GM13976 (cell line): ENCODE measurements around the gene VDR.

Experiments
- DNase-seq: peaks from one replicate; pipeline ENCODE4 v3.0.0; 2012; ENCODE audit warnings: low spot score
- in situ Hi-C: fragments of 300-500 bp; cut with MboI; formaldehyde crosslinking; loops from one replicate; pipeline ENCODE4 v1.12.0; 2022; ENCODE audit warnings: low sequenced_read_pairs, mixed read lengths, inconsistent platforms; ENCODE audit not compliant: unreplicated experiment
- TF ChIP-seq, protein P1 (sequence below): IDR thresholded peaks from 2 replicates; pipeline ENCODE4 v1.5.1; 2012; ENCODE audit warnings: borderline replicate concordance, mild to moderate bottlenecking; ENCODE audit not compliant: insufficient read depth; ENCODE audit errors: extremely low read depth, missing control alignments, control extremely low read depth

The VDR gene

DNA sequence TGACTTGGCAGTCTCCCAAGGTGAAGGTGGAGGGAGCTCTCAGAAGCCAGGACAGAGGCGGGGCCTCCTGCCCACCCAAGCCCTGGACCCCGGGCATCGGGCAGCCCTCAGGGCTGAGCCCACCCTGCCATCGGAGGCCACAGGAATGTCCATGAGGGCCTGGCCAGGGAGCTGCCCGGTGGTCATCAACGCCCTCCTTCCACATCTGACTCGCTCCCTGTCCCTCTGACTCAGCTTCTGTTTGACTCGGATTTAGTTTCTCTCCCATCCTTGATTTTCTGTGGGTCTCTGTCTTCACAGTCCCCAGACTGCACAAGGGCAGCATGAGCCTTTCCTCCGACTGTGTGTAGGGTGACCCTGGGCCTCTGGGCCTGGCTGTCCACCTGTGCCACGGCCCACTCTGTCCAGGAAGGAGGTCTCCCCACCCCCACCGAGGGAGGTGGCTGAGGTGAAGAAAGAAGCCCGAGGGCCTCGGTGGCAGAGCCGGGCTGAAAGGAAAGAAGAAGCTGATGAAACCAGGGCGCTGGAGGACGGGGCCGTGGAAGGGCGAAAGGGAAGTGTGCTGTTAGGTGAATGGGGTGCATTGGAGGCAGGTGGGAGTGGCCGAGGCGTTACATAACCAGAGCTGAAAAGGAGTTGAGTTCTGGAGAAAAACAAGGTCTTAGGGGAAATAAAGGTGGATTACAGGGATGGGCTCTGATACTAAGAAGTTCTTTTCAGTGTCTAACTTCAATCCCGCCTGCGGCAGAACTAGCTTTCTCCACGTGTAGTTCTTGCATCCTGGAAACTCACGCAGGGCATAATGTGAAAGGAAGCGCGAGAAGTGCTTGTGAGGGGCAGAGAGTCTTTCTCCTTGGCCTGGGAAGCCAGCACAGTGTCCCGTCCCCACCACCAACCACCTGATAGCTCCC lies 41.9 kb upstream of the VDR start:
- in situ Hi-C loops = no loop called here
- DNase-seq = peak; percentile 40
- TF ChIP-seq, protein P1, sequence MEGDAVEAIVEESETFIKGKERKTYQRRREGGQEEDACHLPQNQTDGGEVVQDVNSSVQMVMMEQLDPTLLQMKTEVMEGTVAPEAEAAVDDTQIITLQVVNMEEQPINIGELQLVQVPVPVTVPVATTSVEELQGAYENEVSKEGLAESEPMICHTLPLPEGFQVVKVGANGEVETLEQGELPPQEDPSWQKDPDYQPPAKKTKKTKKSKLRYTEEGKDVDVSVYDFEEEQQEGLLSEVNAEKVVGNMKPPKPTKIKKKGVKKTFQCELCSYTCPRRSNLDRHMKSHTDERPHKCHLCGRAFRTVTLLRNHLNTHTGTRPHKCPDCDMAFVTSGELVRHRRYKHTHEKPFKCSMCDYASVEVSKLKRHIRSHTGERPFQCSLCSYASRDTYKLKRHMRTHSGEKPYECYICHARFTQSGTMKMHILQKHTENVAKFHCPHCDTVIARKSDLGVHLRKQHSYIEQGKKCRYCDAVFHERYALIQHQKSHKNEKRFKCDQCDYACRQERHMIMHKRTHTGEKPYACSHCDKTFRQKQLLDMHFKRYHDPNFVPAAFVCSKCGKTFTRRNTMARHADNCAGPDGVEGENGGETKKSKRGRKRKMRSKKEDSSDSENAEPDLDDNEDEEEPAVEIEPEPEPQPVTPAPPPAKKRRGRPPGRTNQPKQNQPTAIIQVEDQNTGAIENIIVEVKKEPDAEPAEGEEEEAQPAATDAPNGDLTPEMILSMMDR = no peak

DNA sequence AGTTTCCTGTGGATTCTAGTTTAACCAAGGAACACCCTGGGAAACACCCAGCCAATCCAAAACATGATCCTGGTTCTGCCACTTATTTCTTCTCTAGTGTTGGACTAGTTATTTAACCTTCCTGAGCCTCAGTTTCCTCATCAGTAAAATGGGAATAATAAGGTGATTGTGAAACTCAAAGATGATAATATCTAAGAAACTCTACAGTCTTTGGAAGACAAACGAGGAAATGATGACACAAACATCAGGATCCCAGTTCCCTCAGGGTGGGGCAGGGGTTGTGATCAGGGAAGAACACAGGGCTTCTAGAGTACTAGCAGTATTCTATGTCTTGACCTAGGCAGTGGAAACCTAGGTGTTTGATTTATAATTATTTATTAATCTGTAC lies 40.5 kb upstream of the VDR start:
- TF ChIP-seq, protein P1 = no peak
- no peak for DNase-seq
- in situ Hi-C loops = no loop called here

DNA sequence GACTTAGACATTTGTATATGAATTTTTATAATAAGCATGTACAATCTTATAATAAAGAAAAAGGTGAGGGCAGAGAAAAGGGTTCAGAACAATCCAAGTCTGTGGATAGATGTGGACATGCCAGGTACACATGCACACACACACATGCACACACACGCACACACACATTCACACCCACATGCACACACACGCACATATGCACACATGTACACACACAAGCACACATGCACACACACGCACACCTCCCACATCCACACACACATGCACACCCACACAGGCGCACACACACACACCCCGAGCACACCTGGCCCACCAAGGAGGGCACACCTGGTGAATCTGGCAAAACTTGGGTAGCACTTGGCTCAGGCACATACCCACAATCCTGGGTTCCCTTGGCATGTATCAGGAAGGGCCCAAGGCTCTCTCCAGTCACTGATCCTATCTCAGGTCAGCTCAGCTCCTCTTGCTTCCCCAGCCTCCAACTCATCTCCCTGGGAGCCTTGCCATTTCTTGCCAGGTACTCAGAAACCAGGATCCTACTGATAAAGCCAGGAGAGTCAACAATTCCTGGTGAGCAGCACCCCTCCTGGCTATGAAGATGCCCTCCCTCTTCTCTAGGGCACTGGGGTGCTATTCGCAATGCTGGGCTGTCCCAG lies 40.0 kb upstream of the VDR start:
- no peak for DNase-seq
- in situ Hi-C loops = no loop called here
- TF ChIP-seq, protein P1 = no peak

- no peak for DNase-seq
- TF ChIP-seq, protein P1 = no peak
- in situ Hi-C loops = no loop called here
Measured at GRCh38 chr12:47943623-47944340, 39.0 kb upstream of the VDR start.

GRCh38 chr12:47942614-47943225 lies 37.9 kb upstream of the VDR start:
- TF ChIP-seq, protein P1 = no peak
- no peak for DNase-seq
- in situ Hi-C loops = no loop called here
